K562 (cell line): ENCODE measurements around the gene INMT. TPM values are rescaled to one million over a fixed set of nuclear protein-coding genes. Genes with fewer than 3 reads are reported as not detected.

ENCODE experiments used
- ATAC-seq: fragments of 200-7000 bp; cut with Tn5 transposase; 3 replicates; pipeline ENCODE4 v1.9.1; 2020; ENCODE audit warnings: moderate library complexity
- BruUV-seq: library from RNA; stranded (reverse); fragments of 400-500 nt; replicated peaks from 2 replicates; lab custom pipeline; 2021; lab: Mats Ljungman, UMichigan
- CTCF ChIA-PET: fragments of 300-600 bp; formaldehyde crosslinking; extraction: SDS; loops from one replicate; lab custom pipeline; 2021; ENCODE audit warnings: low intra/inter-chr PET ratio; lab: Yijun Ruan, JAX
- POLR2A ChIA-PET: fragments of 300-600, 350-650 bp; sonication (Branson Sonifier 250); formaldehyde crosslinking; extraction: SDS; loops from one replicate; lab custom pipeline; 2021; ENCODE audit warnings: antibody characterized with exemption, inconsistent platforms; lab: Yijun Ruan, JAX
- DNase-seq, 4 experiments: peaks; one replicate each; pipeline versions ENCODE4 v3.0.0 to v3.0.0-alpha.2; 2011 to 2018; ENCODE audit warnings: low spot score in 3 of 4, mixed read lengths in 3 of 4; ENCODE audit errors: extremely low read depth in 1 of 4
- FAIRE-seq: peaks from 2 replicates; lab custom pipeline; 2011; peaks lifted over from hg19 to GRCh38; lab: Jason Lieb, UNC
- H2AFZ ChIP-seq: 2 replicates; pipeline ENCODE4 v1.6.0; 2011; ENCODE audit warnings: low read depth, low read length, control low read depth, inconsistent platforms
- H3K27ac ChIP-seq: fragments of 200-600 bp; 3 replicates; pipeline ENCODE4 v1.8.0; 2011; ENCODE audit warnings: low read depth, mild to moderate bottlenecking, control low read depth, inconsistent platforms, low read length, moderate library complexity, mixed read lengths; ENCODE audit errors: extremely low read depth
- H3K27me3 ChIP-seq, 2 experiments: fragments of 300-600 bp in 1 of 2; 2 replicates in 1 of 2; 3 replicates in 1 of 2; pipeline versions ENCODE4 v1.6.0 to v1.8.0; 2011; ENCODE audit warnings: inconsistent platforms in 2 of 2, low read length in 2 of 2, mild to moderate bottlenecking in 1 of 2, mixed read lengths in 1 of 2, moderate library complexity in 1 of 2; ENCODE audit not compliant: control insufficient read depth in 2 of 2, insufficient read depth in 2 of 2
- H3K36me3 ChIP-seq: fragments of 300-600 bp; 3 replicates; pipeline ENCODE4 v1.8.0; 2011; ENCODE audit warnings: mild to moderate bottlenecking, low read length, inconsistent platforms; ENCODE audit not compliant: control insufficient read depth, insufficient read depth
- H3K4me1 ChIP-seq, 2 experiments: fragments of 200-600 bp in 1 of 2; replicated peaks in 1 of 2; 2 replicates in 1 of 2; 3 replicates in 1 of 2; pipeline versions ENCODE4 v1.5.1 to v1.8.0; 2011; ENCODE audit warnings: inconsistent platforms in 2 of 2, low read length in 2 of 2, mild to moderate bottlenecking in 1 of 2, mixed read lengths in 1 of 2, moderate library complexity in 1 of 2; ENCODE audit not compliant: control insufficient read depth in 2 of 2, insufficient read depth in 2 of 2
- H3K4me2 ChIP-seq: 2 replicates; pipeline ENCODE4 v1.6.1; 2011; ENCODE audit warnings: low read length, control low read depth, inconsistent platforms, mixed read lengths; ENCODE audit not compliant: insufficient read depth
- H3K4me3 ChIP-seq: fragments of 200-600 bp; sonication (generic), shearing (Covaris generic); 2 replicates; pipeline ENCODE4 v1.5.1; 2016; ENCODE audit warnings: control low read depth, inconsistent platforms
- H3K79me2 ChIP-seq: fragments of 200-600 bp; 3 replicates; pipeline ENCODE4 v1.8.0; 2011; ENCODE audit warnings: low read length, inconsistent platforms; ENCODE audit not compliant: control insufficient read depth, insufficient read depth
- H3K9ac ChIP-seq, 2 experiments: 2 replicates each; pipeline versions ENCODE4 v1.6.0 to v1.6.1; 2011; ENCODE audit warnings: low read depth in 2 of 2, low read length in 2 of 2, control low read depth in 1 of 2, inconsistent platforms in 1 of 2, mild to moderate bottlenecking in 1 of 2, mixed read lengths in 1 of 2; ENCODE audit not compliant: insufficient read depth in 1 of 2
- H3K9me1 ChIP-seq: one replicate; pipeline ENCODE4 v1.6.0; 2011; ENCODE audit warnings: inconsistent platforms, mild to moderate bottlenecking, low read length, moderate library complexity; ENCODE audit not compliant: control insufficient read depth, insufficient read depth
- H3K9me3 ChIP-seq: replicated peaks from 2 replicates; pipeline ENCODE4 v1.5.1; 2011; ENCODE audit warnings: low read depth, low read length, inconsistent platforms; ENCODE audit not compliant: control insufficient read depth, insufficient read depth
- H4K20me1 ChIP-seq: replicated peaks from 2 replicates; pipeline ENCODE4 v1.6.1; 2011; ENCODE audit warnings: low read length, inconsistent platforms, mixed read lengths; ENCODE audit not compliant: control insufficient read depth, insufficient read depth
- ADNP ChIP-seq: fragments of 200-800 bp; sonication (Bioruptor generic); IDR thresholded peaks from 2 replicates; pipeline ENCODE4 v1.6.1; 2016; ENCODE audit warnings: missing genetic modification characterization, missing compliant biosample characterization
- CTBP1 ChIP-seq: fragments of 450-650 bp; IDR thresholded peaks from 2 replicates; pipeline ENCODE4 v1.6.1; 2016; ENCODE audit warnings: borderline replicate concordance
- HMGN3 ChIP-seq: IDR thresholded peaks from 2 replicates; pipeline ENCODE4 v1.6.1; 2011; ENCODE audit warnings: borderline replicate concordance, low read depth, mild to moderate bottlenecking, mixed read lengths, low read length; ENCODE audit not compliant: insufficient read length; ENCODE audit errors: extremely low read depth
- MEIS2 ChIP-seq: fragments of 450-650 bp; IDR thresholded peaks from 2 replicates; pipeline ENCODE4 v1.6.1; 2014; ENCODE audit warnings: mild to moderate bottlenecking; ENCODE audit not compliant: partially characterized antibody
- TRIM28 ChIP-seq: fragments of 450-650 bp; IDR thresholded peaks from 2 replicates; pipeline ENCODE4 v1.6.1; 2017
- YBX1 ChIP-seq: fragments of 450-650 bp; IDR thresholded peaks from 2 replicates; pipeline ENCODE4 v1.7.1; 2016; ENCODE audit warnings: mild to moderate bottlenecking
- ZNF561 ChIP-seq: fragments of 450-650 bp; formaldehyde crosslinking; conservative IDR thresholded peaks from 2 replicates; pipeline ENCODE4 v1.4.0; 2020; ENCODE audit warnings: mild to moderate bottlenecking, moderate library complexity
- WGBS: fragments of 100-300 bp; shearing (Covaris generic); methylation state at CpG from one replicate; pipeline ENCODE4 v1.1.6; 2016; ENCODE audit warnings: low coverage, mixed read lengths; ENCODE audit not compliant: insufficient coverage; ENCODE audit errors: missing lambda C conversion rate; 5-methylcytosine and 5-hydroxymethylcytosine counted together
- in situ Hi-C: fragments of 300-500 bp; cut with MboI; formaldehyde crosslinking; loops from 4 replicates; pipeline ENCODE4 v1.15.0; 2018; ENCODE audit warnings: inconsistent platforms, mixed read lengths
- intact Hi-C: fragments of 100-400 bp; cut with micrococcal nuclease; formaldehyde crosslinking; loops from 2 replicates; pipeline ENCODE4 v1.14.2; 2022
- polyA plus RNA-seq, 8 experiments: library from polyadenylated mRNA; depleted of rRNA in 4 of 8; stranded (reverse) in 5 of 8; unstranded in 3 of 8; fragments of >200 nt; fragmentation: Nextera tagmentation in 2 of 8; fragmentation: Illumina TruSeq in 1 of 8; extraction: Ambion mirVana in 2 of 8; extraction: Trizol in 1 of 8; gene quantifications; 2 replicates each; pipeline versions ENCODE4 v1.2.1 to v1.2.3, GENCODE V29; 2011 to 2014; ENCODE audit warnings: inconsistent platforms in 1 of 8, missing spikeins in 1 of 8
- total RNA-seq, 7 experiments: library from RNA; depleted of rRNA in 6 of 7; stranded (reverse); fragments of >200 nt in 6 of 7; fragmentation: Illumina TruSeq in 2 of 7; extraction: Trizol in 2 of 7; gene quantifications; 2 replicates each; pipeline versions ENCODE4 v1.2.1 to v1.2.3, GENCODE V29; 2011 to 2021; ENCODE audit warnings: low replicate concordance in 1 of 7
- TF ChIP-seq, protein P1 (sequence below): sonication (generic); formaldehyde crosslinking; IDR thresholded peaks from 2 replicates; pipeline ENCODE4 v1.8.0; 2022; ENCODE audit warnings: mild to moderate bottlenecking, missing genetic modification reagents
- TF ChIP-seq, protein P2 (sequence below): sonication (generic); formaldehyde crosslinking; IDR thresholded peaks from 2 replicates; pipeline ENCODE4 v1.9.0; 2022; ENCODE audit warnings: mild to moderate bottlenecking, missing genetic modification reagents
- TF ChIP-seq, protein P3 (sequence below), 2 experiments: fragments of 200-800 bp in 1 of 2; sonication (Bioruptor generic) in 1 of 2; sonication (generic) in 1 of 2; formaldehyde crosslinking in 1 of 2; IDR thresholded peaks in 1 of 2; conservative IDR thresholded peaks in 1 of 2; 2 replicates each; pipeline versions ENCODE4 v1.5.0 to v1.6.1; 2016 to 2020; ENCODE audit warnings: missing compliant biosample characterization in 1 of 2, missing genetic modification characterization in 1 of 2, missing genetic modification reagents in 1 of 2
- TF ChIP-seq, protein P4 (sequence below), 3 experiments: fragments of 200-800 bp in 1 of 3; sonication (Bioruptor generic) in 1 of 3; sonication (generic) in 1 of 3; formaldehyde crosslinking in 1 of 3; IDR thresholded peaks; 2 replicates each; pipeline versions ENCODE4 v1.6.1 to v1.8.0; 2016 to 2022; ENCODE audit warnings: mild to moderate bottlenecking in 2 of 3, missing compliant biosample characterization in 2 of 3, missing genetic modification characterization in 2 of 3, missing genetic modification reagents in 1 of 3
- TF ChIP-seq, protein P5 (sequence below), 2 experiments: IDR thresholded peaks; 2 replicates each; pipeline ENCODE4 v1.6.1; 2011; ENCODE audit warnings: borderline replicate concordance in 1 of 2, control low read depth in 1 of 2, low read depth in 1 of 2, low read length in 1 of 2, mild to moderate bottlenecking in 1 of 2, mixed read lengths in 1 of 2, moderate library complexity in 1 of 2; ENCODE audit not compliant: insufficient read depth in 1 of 2, insufficient read length in 1 of 2, poor library complexity in 1 of 2, severe bottlenecking in 1 of 2; ENCODE audit errors: extremely low read depth in 1 of 2

The INMT gene
- total and polyA plus RNA-seq, 9 of the 15 experiments (the other 6 are each of a cell fraction or from before 2014, with no cell fraction given), result 0.04 to 0.27 TPM; not detected in 7

DNA sequence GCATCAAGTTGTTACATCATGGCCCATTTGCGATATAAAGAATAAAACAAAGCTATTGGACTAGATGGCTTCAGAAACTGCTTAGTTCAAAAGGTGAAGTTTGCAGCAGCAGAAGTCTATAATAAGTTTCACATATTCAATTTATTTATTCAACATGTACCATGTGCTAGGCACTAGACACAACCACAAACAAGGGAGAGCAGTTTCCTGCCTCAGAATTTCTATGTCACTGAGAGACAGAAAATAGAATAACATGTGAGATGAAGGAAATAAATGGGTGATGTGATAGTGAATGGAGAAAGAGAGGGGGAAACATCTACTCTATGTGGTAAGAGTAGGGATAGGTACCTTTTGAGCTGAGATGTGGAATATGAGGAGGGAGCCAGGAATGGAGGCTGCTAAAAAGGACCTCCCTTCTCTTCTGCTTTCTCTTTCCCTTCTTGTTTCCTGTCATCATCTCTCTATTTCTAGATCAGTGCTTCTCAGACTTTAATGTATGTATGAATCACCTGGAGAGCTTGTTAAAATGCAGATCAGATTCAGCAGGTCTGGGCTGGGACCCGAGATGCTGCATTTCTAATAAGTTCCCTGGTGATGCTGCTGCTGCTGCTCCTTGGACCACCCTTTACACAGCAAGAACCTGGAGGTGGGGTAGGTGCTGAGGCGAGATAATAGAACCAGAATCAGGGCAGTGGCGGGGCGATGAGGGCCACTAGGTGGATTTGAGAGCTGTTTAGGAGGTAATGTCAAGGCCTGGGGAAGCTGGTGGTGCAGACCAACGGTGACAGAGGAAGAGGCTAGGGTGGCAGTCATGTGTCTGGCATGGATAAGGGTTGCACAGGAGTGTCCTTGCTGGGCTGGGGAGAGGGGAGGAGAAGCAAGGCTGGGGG is 13.7 kb upstream of the INMT start:
- 0% methylated on average over 6 of the region's 6 CpGs for WGBS
- in situ Hi-C loops, result loop anchor here (10.0 kb wide), 1 partner anchor 573 kb away; no protein-coding TSS in a partner anchor
- no peak for ATAC-seq
- Histone ChIP-seq H3K4me2 (no peak overlapping the region), H3K27me3 (peaks cover 14 to 41% of the 10 kb centered on the region in 2 experiments), H3K27ac (no peak overlapping the region), H3K4me3 (no peak overlapping the region), H3K9ac (no peak overlapping the region), H3K9me3 (no peaks in the 10 kb centered on the region), H3K9me1 (no peaks in the 10 kb centered on the region), H2AFZ (no peak overlapping the region), H3K36me3 (no peaks in the 10 kb centered on the region), H3K79me2 (no peaks in the 10 kb centered on the region), H3K4me1 (peaks cover 0 to 3% of the 10 kb centered on the region in 2 experiments; a peak in 1 of 5 replicates), H4K20me1 (no peaks in the 10 kb centered on the region)
- DNase-seq, result no peak
- no TSS peak for BruUV-seq
- ChIA-PET POLR2A (interaction anchor here (0.6 to 1.1 kb wide), 4 partner anchors 10 to 141 kb away, joined by 3 to 4 read pairs (median 3); no protein-coding TSS in a partner anchor), CTCF (no interaction called here)
- intact Hi-C loops, result loop anchor here (10.0 kb wide), 1 partner anchor 463 kb away; no protein-coding TSS in a partner anchor
- TF ChIP-seq, protein P1, sequence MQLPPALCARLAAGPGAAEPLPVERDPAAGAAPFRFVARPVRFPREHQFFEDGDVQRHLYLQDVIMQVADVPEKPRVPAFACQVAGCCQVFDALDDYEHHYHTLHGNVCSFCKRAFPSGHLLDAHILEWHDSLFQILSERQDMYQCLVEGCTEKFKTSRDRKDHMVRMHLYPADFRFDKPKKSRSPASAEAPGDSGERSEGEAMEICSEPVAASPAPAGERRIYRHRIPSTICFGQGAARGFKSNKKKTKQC (CRISPR knock-in tag), result no peak
- TF ChIP-seq HMGN3 (no peak), ZNF561 (CRISPR knock-in tag) (no peak), ADNP (tag) (no peak), CTBP1 (no peak), MEIS2 (no peak), YBX1 (no peak), TRIM28 (no peak)
- TF ChIP-seq, protein P2, sequence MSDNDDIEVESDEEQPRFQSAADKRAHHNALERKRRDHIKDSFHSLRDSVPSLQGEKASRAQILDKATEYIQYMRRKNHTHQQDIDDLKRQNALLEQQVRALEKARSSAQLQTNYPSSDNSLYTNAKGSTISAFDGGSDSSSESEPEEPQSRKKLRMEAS, result no peak
- TF ChIP-seq, protein P3, sequence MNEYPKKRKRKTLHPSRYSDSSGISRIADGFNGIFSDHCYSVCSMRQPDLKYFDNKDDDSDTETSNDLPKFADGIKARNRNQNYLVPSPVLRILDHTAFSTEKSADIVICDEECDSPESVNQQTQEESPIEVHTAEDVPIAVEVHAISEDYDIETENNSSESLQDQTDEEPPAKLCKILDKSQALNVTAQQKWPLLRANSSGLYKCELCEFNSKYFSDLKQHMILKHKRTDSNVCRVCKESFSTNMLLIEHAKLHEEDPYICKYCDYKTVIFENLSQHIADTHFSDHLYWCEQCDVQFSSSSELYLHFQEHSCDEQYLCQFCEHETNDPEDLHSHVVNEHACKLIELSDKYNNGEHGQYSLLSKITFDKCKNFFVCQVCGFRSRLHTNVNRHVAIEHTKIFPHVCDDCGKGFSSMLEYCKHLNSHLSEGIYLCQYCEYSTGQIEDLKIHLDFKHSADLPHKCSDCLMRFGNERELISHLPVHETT (CRISPR knock-in tag; conservative IDR thresholded peaks at IDR 0.05 in 1 of 2, IDR thresholded peaks at IDR 0.05 in 1 of 2), result no peak
- TF ChIP-seq, protein P4, sequence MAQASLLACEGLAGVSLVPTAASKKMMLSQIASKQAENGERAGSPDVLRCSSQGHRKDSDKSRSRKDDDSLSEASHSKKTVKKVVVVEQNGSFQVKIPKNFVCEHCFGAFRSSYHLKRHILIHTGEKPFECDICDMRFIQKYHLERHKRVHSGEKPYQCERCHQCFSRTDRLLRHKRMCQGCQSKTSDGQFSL (CRISPR knock-in tag; IDR thresholded peaks at IDR 0.05), result no peak
- TF ChIP-seq, protein P4 (tag; IDR thresholded peaks at IDR 0.05), result no peak
- TF ChIP-seq, protein P5, sequence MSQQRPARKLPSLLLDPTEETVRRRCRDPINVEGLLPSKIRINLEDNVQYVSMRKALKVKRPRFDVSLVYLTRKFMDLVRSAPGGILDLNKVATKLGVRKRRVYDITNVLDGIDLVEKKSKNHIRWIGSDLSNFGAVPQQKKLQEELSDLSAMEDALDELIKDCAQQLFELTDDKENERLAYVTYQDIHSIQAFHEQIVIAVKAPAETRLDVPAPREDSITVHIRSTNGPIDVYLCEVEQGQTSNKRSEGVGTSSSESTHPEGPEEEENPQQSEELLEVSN (IDR thresholded peaks at IDR 0.05; ENCODE audit: borderline replicate concordance in 1 of 2, extremely low read depth in 1 of 2, insufficient read depth in 1 of 2, insufficient read length in 1 of 2, low read depth in 1 of 2, low read length in 1 of 2, poor library complexity in 1 of 2, severe bottlenecking in 1 of 2), result no peak
- no peak for FAIRE-seq
